SK-N-MC (cell line): Measurements from ENCODE around the gene SLC47A2.
"Not testable (repeated sequence)": the region's sequence is repeated elsewhere in the genome, so short reads cannot be mapped to it uniquely, and the experiment has no call there.

ENCODE experiments used
- DNase-seq: peaks from one replicate; pipeline ENCODE4 v3.0.0-alpha.2; 2011; ENCODE audit warnings: low read depth, low spot score
- H3K27ac ChIP-seq: fragments of 200-600 bp; sonication (generic); 2 replicates; pipeline ENCODE4 v1.5.1; 2016; ENCODE audit warnings: mixed run types
- H3K36me3 ChIP-seq: fragments of 200-600 bp; sonication (generic); 2 replicates; pipeline ENCODE4 v1.6.1; 2017; ENCODE audit warnings: antibody characterized with exemption, low read length, mixed read lengths; ENCODE audit not compliant: insufficient read depth
- H3K4me3 ChIP-seq: fragments of 200-600 bp; sonication (generic); 2 replicates; pipeline ENCODE4 v1.5.1; 2016
- H3K9ac ChIP-seq: fragments of 200-600 bp; sonication (generic); 2 replicates; pipeline ENCODE4 v1.8.0; 2017; ENCODE audit warnings: mixed run types, mixed read lengths; ENCODE audit not compliant: insufficient read length
- H3K9me3 ChIP-seq: fragments of 200-600 bp; sonication (generic); 2 replicates; pipeline ENCODE4 v1.6.1; 2017; ENCODE audit warnings: low read depth, mild to moderate bottlenecking, antibody characterized with exemption, low read length, moderate library complexity, mixed read lengths
- EZH2 ChIP-seq: fragments of 200-600 bp; sonication (generic); IDR thresholded peaks from one replicate; pipeline ENCODE4 v1.6.1; 2017; ENCODE audit warnings: antibody characterized with exemption
- FOXP2 ChIP-seq: optimal IDR thresholded peaks from 2 replicates; pipeline ENCODE3; 2011; ENCODE audit warnings: mild to moderate bottlenecking, moderate library complexity; ENCODE audit not compliant: insufficient read depth; ENCODE audit errors: extremely low read length, control extremely low read depth
- POLR2AphosphoS5 ChIP-seq: IDR thresholded peaks from 2 replicates; pipeline ENCODE4 v1.6.1; 2012; ENCODE audit warnings: mild to moderate bottlenecking, low read depth, low read length, borderline replicate concordance

The SLC47A2 gene

GRCh38 chr17:19671433-19671832 is 45.0 kb downstream of the SLC47A2 start:
- Histone ChIP-seq H3K27ac (no peak overlapping the region), H3K9me3 (no peaks in the 10 kb centered on the region), H3K9ac (no peak overlapping the region), H3K36me3 (no peaks in the 10 kb centered on the region), H3K4me3 (no peak overlapping the region)
- no peak for TF ChIP-seq EZH2
- no peak for TF ChIP-seq FOXP2
- TF ChIP-seq POLR2AphosphoS5, result no peak
- no peak for DNase-seq

GRCh38 chr17:19670908-19671307 is 45.5 kb downstream of the SLC47A2 start:
- no peak overlapping the region for H3K9ac ChIP-seq
- DNase-seq, result no peak

GRCh38 chr17:19669680-19670079 is 46.7 kb downstream of the SLC47A2 start:
- H3K36me3 ChIP-seq, H3K27ac ChIP-seq, H3K9me3 ChIP-seq, DNase-seq, H3K4me3 ChIP-seq, H3K9ac ChIP-seq: not testable (repeated sequence)

More at GRCh38 chr17:19670908-19671307, 45.5 kb downstream of the SLC47A2 start:
- no peak overlapping the region for H3K4me3 ChIP-seq
- no peaks in the 10 kb centered on the region for H3K9me3 ChIP-seq
- H3K36me3 ChIP-seq, result no peaks in the 10 kb centered on the region; the same call in 1 of the 2 replicates
- TF ChIP-seq EZH2, result no peak
- TF ChIP-seq FOXP2, result no peak
- TF ChIP-seq POLR2AphosphoS5, result no peak
- H3K27ac ChIP-seq, result no peak overlapping the region

- no peaks in the 10 kb centered on the region for H3K9me3 ChIP-seq
- TF ChIP-seq POLR2AphosphoS5 (no peak), FOXP2 (no peak)
- no peak for DNase-seq
- peaks cover 13% of the 10 kb centered on the region; the same call in 1 of the 2 replicates for H3K36me3 ChIP-seq
- H3K27ac ChIP-seq, result no peak overlapping the region
- no peak overlapping the region for H3K9ac ChIP-seq
- H3K4me3 ChIP-seq, result no peak overlapping the region
Measured at GRCh38 chr17:19664821-19665181, 51.6 kb downstream of the SLC47A2 start.

- no peak overlapping the region for H3K4me3 ChIP-seq
- TF ChIP-seq EZH2 (no peak), FOXP2 (no peak), POLR2AphosphoS5 (no peak)
- no peak for DNase-seq
- no peak overlapping the region for H3K27ac ChIP-seq
- H3K36me3 ChIP-seq, result peaks cover 13% of the 10 kb centered on the region; the same call in 1 of the 2 replicates
- no peak overlapping the region for H3K9ac ChIP-seq
- no peaks in the 10 kb centered on the region for H3K9me3 ChIP-seq
Measured at GRCh38 chr17:19664136-19664820, 52.1 kb downstream of the SLC47A2 start.

- H3K9me3 ChIP-seq, result no peaks in the 10 kb centered on the region
- TF ChIP-seq EZH2, result no peak
- TF ChIP-seq FOXP2, result no peak
- TF ChIP-seq POLR2AphosphoS5, result no peak
- DNase-seq, result no peak
- no peak overlapping the region for H3K4me3 ChIP-seq
- no peak overlapping the region for H3K27ac ChIP-seq
- H3K36me3 ChIP-seq, result peaks cover 13% of the 10 kb centered on the region; the same call in 1 of the 2 replicates
- H3K9ac ChIP-seq, result no peak overlapping the region
Measured at GRCh38 chr17:19663097-19663496, 53.3 kb downstream of the SLC47A2 start.

GRCh38 chr17:19661121-19661520 is 55.3 kb downstream of the SLC47A2 start:
- H3K9me3 ChIP-seq, result no peaks in the 10 kb centered on the region
- DNase-seq, result no peak
- H3K27ac ChIP-seq, result no peak overlapping the region
- H3K36me3 ChIP-seq, result peaks cover 17% of the 10 kb centered on the region; the same call in 1 of the 2 replicates
- TF ChIP-seq EZH2 (no peak), FOXP2 (no peak), POLR2AphosphoS5 (no peak)
- H3K9ac ChIP-seq, result no peak overlapping the region
- no peak overlapping the region for H3K4me3 ChIP-seq

GRCh38 chr17:19660219-19660870 is 56.0 kb downstream of the SLC47A2 start:
- H3K9ac ChIP-seq, result no peak overlapping the region
- no peak overlapping the region for H3K4me3 ChIP-seq
- TF ChIP-seq FOXP2 (no peak), POLR2AphosphoS5 (no peak)
- H3K27ac ChIP-seq, result no peak overlapping the region
- peaks cover 22% of the 10 kb centered on the region; the same call in 1 of the 2 replicates for H3K36me3 ChIP-seq
- no peak for DNase-seq
- no peaks in the 10 kb centered on the region for H3K9me3 ChIP-seq
